ENCODE data around the gene UEVLD. TPM values are rescaled to one million over a fixed set of nuclear protein-coding genes. Genes with fewer than 3 reads are reported as not detected.

The UEVLD gene
- polyA plus RNA-seq, 1 donor (not counting 4 experiments of a cell fraction or from before 2014, with no cell fraction given): 34.2 TPM

- H3K9ac ChIP-seq (ENCODE audit: control insufficient read depth, extremely low read depth, insufficient read depth, low read length): no peak overlapping the region
- dilution Hi-C loops (cut with MboI; ENCODE audit: extremely low pct_ligation_motif_present, low sequenced_read_pairs): no loop called here
- no peaks in the 10 kb centered on the region for H3K9me1 ChIP-seq (ENCODE audit: control insufficient read depth, extremely low read depth, insufficient read depth, low read length)
- no peaks in the 10 kb centered on the region for H3K79me2 ChIP-seq (ENCODE audit: control insufficient read depth, insufficient read depth, low read length)
- no peaks in the 10 kb centered on the region for H4K20me1 ChIP-seq (ENCODE audit: control insufficient read depth, extremely low read depth, insufficient read depth, low read length)
- H3K4me1 ChIP-seq (ENCODE audit: control insufficient read depth, extremely low read depth, insufficient read depth, low read length): peaks cover 6% of the 10 kb centered on the region
- DNase-seq (ENCODE audit: low read depth, low spot score): no peak
- no peaks in the 10 kb centered on the region for H3K27me3 ChIP-seq (ENCODE audit: control insufficient read depth, extremely low read depth, insufficient read depth, low read length)
- TF ChIP-seq CTCF (optimal IDR thresholded peaks at IDR 0.05 in 1 of 3, IDR thresholded peaks at IDR 0.05 in 1 of 3, conservative IDR thresholded peaks at IDR 0.05 in 1 of 3; ENCODE audit: extremely low read depth in 1 of 3, insufficient read depth in 2 of 3, low read length in 3 of 3) (no peak), EZH2 (IDR thresholded peaks at IDR 0.05; ENCODE audit: low read length) (no peak)
- H2AFZ ChIP-seq (ENCODE audit: control insufficient read depth, low read length): no peak overlapping the region
- H3K27ac ChIP-seq (ENCODE audit: control insufficient read depth, insufficient read depth, low read length): no peak overlapping the region
- peaks cover 0 to 10% of the 10 kb centered on the region in 2 experiments for H3K36me3 ChIP-seq (ENCODE audit: control insufficient read depth in 2 of 2, extremely low read depth in 1 of 2, insufficient read depth in 2 of 2, low read length in 2 of 2)
- no peaks in the 10 kb centered on the region for H3K9me3 ChIP-seq (ENCODE audit: control insufficient read depth, low read depth, low read length)
- no peak overlapping the region for H3K4me2 ChIP-seq (ENCODE audit: control insufficient read depth, extremely low read depth, insufficient read depth, low read depth, low read length)
- H3K4me3 ChIP-seq (ENCODE audit: control insufficient read depth in 2 of 3, extremely low read depth in 1 of 3, insufficient read depth in 2 of 3, low read depth in 1 of 3, low read length in 3 of 3): no peak overlapping the region
- no peak for FAIRE-seq
Measured at GRCh38 chr11:18491924-18492323, 96.6 kb downstream of the UEVLD start.

- no peak for TF ChIP-seq CTCF (optimal IDR thresholded peaks at IDR 0.05 in 1 of 3, IDR thresholded peaks at IDR 0.05 in 1 of 3, conservative IDR thresholded peaks at IDR 0.05 in 1 of 3; ENCODE audit: extremely low read depth in 1 of 3, insufficient read depth in 2 of 3, low read length in 3 of 3)
- TF ChIP-seq EZH2 (IDR thresholded peaks at IDR 0.05; ENCODE audit: low read length): no peak
- peak; percentile 36 for FAIRE-seq
- DNase-seq (ENCODE audit: low read depth, low spot score): no peak
- Histone ChIP-seq H3K9me3 (ENCODE audit: control insufficient read depth, low read depth, low read length) (no peaks in the 10 kb centered on the region), H3K36me3 (ENCODE audit: control insufficient read depth in 2 of 2, extremely low read depth in 1 of 2, insufficient read depth in 2 of 2, low read length in 2 of 2) (peaks cover 2 to 9% of the 10 kb centered on the region in 2 experiments), H3K27ac (ENCODE audit: control insufficient read depth, insufficient read depth, low read length) (no peak overlapping the region), H3K9ac (ENCODE audit: control insufficient read depth, extremely low read depth, insufficient read depth, low read length) (no peak overlapping the region), H3K9me1 (ENCODE audit: control insufficient read depth, extremely low read depth, insufficient read depth, low read length) (no peaks in the 10 kb centered on the region), H3K27me3 (ENCODE audit: control insufficient read depth, extremely low read depth, insufficient read depth, low read length) (no peaks in the 10 kb centered on the region), H3K4me3 (ENCODE audit: control insufficient read depth in 2 of 3, extremely low read depth in 1 of 3, insufficient read depth in 2 of 3, low read depth in 1 of 3, low read length in 3 of 3) (no peak overlapping the region), H4K20me1 (ENCODE audit: control insufficient read depth, extremely low read depth, insufficient read depth, low read length) (no peaks in the 10 kb centered on the region), H2AFZ (ENCODE audit: control insufficient read depth, low read length) (no peak overlapping the region), H3K4me2 (ENCODE audit: control insufficient read depth, extremely low read depth, insufficient read depth, low read depth, low read length) (no peak overlapping the region), H3K4me1 (ENCODE audit: control insufficient read depth, extremely low read depth, insufficient read depth, low read length) (peaks cover 6% of the 10 kb centered on the region), H3K79me2 (ENCODE audit: control insufficient read depth, insufficient read depth, low read length) (no peaks in the 10 kb centered on the region)
- dilution Hi-C loops (cut with MboI; ENCODE audit: extremely low pct_ligation_motif_present, low sequenced_read_pairs): no loop called here
Measured at GRCh38 chr11:18490736-18491485, 97.6 kb downstream of the UEVLD start.

Measured in keratinocyte (primary cell).